ENCODE results near the gene NFATC2IP.

- TF ChIP-seq EZH2 (IDR thresholded peaks at IDR 0.05; ENCODE audit: borderline replicate concordance), result no peak
- no peak for TF ChIP-seq CTCF (IDR thresholded peaks at IDR 0.05; ENCODE audit: poor library complexity)
Observed at GRCh38 chr16:28967156-28967555, 16.4 kb downstream of the NFATC2IP start.

Data from hepatocyte (in vitro differentiated cells).